T-helper 2 cell (primary cell): ENCODE results near the gene SEM1.
"Not testable (repeated sequence)": the region's sequence is repeated elsewhere in the genome, so short reads cannot be mapped to it uniquely, and the experiment has no call there.

Source experiments
- DNase-seq, 5 experiments: peaks; one replicate each; pipeline versions ENCODE4 v3.0.0 to v3.0.0-alpha.2; 2012 to 2022

SEM1 gene

DNA sequence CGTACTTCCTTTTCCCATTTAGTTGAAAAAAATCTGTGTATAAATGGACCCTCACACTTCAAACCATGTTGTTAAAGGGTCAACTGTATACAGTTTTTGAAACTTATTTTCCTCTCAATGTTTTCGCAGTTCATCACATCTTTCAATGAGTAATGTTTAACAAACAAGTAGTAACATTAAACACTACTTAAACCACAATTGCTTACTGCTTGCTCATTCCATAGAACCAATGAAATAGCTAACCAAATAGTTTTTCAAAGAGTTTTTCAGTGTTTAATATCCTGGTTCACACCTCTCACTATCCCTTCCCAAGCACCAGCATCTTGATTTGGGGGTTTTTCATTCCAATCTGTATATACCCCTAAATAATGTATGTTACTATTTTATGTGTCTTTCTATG lies 9.1 kb downstream of the SEM1 start:
- no peak for DNase-seq

DNA sequence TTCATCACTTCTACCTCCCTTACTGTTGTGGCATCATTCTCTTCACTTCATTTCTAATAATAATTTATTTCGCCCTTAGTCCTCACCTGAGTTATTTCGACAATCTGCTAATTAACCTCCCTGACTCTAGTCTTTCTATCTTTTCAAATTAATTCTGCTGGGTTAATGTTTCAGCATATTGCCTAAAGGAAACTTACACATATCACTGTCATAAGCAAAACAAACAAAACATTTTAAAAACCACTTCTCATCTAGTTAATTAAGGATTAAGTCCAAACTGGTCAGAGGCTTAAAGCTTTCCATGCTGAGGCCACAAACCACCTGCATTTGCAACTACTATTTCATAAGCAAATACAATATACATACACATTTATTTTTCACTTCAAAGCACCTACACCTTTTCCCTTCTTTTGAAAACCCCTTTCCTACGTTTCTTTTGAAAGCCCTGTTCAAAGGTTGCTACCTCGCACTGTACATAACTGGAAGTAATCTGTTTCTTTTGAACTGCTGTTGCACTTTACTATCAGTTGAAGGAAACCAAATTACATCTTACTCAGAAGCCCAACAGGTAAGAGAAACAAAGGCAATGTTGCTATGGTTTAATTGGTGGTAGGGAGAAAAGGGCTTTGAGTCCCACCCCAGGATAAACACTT lies 10.3 kb downstream of the SEM1 start:
- no peak for DNase-seq

GRCh38 chr7:96698449-96698848 lies 11.2 kb downstream of the SEM1 start:
- not testable (repeated sequence) for DNase-seq

GRCh38 chr7:96697822-96698221 lies 11.8 kb downstream of the SEM1 start:
- DNase-seq = no peak

- no peak for DNase-seq
Measured at GRCh38 chr7:96695581-96695980, 14.1 kb downstream of the SEM1 start.

GRCh38 chr7:96694082-96694481 lies 15.6 kb downstream of the SEM1 start:
- no peak for DNase-seq

DNA sequence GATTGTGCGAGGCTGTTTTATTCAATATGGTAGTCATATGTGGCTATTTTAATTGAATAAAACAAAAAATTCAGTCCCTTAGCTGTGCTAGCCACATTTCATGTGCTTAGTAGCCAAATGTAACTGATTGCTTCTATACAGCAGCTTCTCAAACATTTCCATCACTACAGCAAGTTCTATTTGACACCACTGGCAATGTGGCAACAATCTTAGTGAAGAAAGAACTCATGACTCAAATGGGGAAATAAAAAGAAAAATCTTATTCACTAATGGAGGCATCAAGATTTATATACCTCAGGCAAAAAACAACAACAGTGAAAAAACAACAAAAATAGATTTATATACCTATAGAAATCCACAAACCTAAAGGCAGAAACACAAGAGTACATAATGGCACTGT lies 17.9 kb downstream of the SEM1 start:
- DNase-seq = no peak

- no peak for DNase-seq
Measured at GRCh38 chr7:96689414-96689813, 20.2 kb downstream of the SEM1 start.

DNA sequence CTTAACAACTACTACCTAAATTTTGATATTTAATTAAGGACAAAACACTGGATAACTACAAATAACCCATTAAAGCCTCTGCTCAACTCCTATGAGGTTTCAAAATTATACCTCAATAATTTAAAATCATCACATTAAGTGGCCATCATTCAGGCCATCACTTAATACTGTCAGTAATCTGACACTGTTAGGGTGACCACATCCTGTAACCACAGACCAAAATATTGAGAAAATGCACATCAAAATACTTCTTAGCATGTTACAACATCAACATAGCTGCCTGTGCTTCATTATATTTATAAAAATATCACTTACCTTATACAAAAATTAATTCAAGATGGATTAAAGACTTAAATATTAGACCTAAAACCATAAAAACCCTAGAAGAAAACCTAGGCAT lies 23.3 kb downstream of the SEM1 start:
- peak in 1 of 5 experiments; percentile 63 for DNase-seq

DNA sequence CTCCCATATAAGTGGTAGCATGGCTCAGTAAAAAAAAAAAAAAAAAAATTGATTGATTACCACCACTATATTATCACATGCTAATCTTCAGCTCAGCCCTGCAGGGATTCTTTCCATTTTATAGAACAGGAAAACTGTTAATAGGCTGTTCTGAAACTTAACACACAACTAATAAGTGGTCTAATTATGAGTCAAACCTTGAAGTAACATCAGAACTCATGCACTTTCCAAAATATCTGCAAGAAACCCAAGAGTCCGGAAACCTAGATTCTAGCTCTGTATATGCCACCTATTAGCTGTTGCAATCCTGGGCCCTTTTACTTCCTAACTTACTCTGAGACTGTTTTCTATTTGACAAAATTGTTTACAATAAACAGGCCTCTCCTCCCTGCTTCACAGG lies 23.9 kb downstream of the SEM1 start:
- DNase-seq = peak in 1 of 5 experiments; percentile 43

DNA sequence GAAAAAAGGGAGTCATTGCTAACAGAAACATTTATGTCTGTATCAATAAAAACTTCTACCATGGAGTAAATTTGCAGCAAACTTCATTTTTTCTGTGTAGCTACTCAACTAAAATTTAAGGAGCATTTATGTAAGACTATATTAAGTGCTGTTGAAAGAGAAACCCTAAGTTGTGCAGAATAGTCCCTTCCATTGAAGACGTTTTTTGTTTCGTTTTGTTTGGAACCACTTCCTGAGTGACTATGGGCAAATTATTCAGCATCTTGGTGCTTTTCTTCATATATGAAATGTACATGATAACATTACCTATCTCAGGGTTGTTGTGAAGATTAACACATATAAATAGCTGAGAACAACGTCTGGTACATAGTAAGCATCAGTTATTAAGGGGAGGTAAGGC lies 24.3 kb downstream of the SEM1 start:
- peak in 1 of 5 experiments; percentile 78 for DNase-seq

DNA sequence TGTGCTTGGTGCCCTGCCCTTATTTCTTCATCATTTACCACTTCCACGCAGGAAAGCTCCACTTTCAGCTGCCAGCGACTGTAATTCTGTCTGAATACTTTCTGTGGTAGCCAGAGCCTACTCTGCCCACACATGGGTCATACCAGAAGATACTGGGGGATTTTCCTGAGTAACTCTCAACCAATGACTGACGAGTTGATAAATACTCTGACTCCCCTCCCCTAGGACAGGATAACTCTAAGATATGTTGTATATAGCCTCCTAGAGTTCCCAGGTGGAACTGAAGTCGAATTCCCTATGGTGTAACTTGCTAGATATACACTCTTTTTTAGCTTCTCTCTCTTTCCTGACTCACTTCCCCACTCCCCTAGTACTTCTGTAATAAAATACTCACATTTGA lies 29.8 kb downstream of the SEM1 start:
- no peak for DNase-seq

DNA sequence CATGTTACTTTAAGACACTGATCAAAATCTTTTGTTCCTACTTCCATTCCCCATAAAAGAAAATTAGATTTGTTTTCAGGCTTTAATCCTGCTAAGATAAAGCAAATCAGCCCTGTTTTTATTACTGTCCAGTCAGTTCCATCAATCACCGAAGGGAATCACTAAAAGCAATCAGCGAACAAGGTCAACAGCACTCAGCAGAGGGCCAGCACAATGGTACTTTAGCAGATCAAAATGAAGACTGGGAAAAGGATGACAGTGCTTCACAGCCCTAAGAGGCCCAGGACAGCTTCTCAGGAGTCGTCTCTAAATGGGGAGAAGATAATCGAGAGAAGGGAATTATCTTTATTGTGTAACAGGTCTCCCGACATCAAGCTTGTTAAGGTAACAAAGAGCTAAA lies 32.7 kb downstream of the SEM1 start:
- DNase-seq = no peak

DNA sequence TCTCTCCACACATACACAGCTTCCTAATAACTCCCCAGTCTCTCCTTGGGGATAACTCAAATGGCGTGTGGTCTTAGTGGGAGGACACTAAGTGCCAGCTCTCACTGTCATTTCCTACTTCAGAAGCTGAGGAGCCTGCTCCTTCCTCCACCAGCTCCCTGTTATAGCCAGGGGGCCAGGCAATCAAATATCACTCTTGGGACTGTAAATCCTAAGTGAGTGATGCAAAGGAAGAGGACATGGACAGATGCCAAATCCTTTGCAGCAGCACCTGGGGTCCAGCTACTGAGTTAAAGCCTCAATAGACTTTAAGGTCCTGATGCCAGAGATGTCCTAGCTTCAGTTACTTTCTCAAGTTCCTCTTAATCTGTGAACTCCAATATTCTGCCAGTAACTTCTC lies 34.1 kb downstream of the SEM1 start:
- no peak for DNase-seq

DNA sequence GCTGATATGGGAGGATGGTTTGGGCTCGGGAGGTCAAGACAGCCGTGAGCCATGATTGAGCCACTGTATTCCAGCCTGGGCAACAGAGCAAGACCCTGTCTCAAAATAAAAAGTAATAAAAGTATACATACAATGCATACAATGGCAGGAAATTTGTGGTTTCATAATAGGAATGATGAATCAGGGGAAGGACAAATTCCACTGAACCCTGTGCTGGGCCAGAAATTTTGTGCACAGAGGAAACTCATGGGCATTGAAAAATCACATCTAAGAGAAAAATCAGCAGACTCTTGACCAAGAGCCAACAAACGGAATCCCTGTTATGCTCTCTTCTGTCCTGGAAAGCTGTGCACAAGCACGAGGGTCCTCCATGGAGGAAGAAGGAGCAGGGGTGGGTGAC lies 35.1 kb downstream of the SEM1 start:
- DNase-seq = no peak

DNA sequence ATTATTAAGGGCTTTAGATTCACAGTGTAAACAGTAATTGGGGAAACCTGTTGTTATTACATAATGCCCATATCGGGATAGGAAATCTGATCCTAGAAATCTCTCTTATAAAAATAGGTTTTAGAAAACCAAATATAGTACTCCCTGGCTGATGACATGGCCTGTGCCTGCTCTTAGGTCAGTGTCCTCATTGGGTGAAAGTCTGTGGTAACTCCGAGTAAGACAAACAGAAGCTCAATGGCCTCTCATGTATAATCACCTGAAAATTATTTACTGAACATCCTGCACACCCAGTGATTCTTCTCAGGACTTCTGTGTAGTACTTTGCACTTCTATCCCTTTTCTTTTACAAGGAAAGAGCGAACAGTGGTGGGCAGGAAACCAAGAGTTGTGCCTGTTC lies 37.8 kb downstream of the SEM1 start:
- no peak for DNase-seq

DNA sequence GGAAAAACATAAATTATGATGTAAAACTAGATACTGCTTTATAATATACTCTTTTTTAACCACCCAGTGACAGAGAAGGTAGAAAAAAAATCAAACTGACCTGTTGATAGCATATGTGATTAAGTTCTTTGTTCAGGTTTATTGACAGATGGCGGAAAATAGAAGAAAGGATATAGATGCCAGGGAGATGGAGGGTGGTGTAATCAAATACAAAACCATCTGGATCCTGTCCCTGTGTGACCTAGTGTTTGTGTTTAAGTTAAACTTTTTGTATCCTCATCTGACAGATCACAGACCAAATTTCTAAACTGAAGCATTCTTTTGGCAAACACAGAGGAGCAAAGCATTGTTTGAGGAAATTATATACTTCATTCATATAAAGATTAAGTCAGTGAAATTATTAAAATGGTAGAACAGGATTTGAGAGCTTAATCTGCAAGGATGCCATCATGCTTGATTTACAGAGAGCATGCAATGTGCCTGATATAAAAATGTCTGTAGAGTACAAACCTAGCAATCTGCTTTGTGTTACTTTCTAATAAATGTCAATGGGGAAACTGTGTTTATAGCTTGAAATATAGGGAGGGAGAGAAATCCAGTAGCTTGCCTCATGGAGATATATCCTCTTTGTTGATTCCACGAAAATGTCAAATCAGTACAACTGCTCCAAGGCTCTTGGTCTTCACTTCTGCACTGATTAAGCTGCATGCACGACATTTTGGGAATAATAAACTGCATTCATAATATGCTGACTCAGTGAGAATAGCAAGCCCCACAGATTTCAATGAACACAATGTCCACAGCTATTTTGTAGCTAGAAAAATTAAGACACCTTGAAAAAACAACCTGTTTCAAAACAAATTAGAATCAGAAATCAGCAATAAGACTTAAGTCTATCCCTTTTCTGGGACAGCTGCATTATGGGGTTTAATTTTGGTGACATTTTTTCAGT lies 39.0 kb downstream of the SEM1 start:
- no peak for DNase-seq

- DNase-seq = no peak
Measured at GRCh38 chr7:96669812-96670211, 39.8 kb downstream of the SEM1 start.

- DNase-seq = no peak
Measured at GRCh38 chr7:96667026-96667425, 42.6 kb downstream of the SEM1 start.

DNA sequence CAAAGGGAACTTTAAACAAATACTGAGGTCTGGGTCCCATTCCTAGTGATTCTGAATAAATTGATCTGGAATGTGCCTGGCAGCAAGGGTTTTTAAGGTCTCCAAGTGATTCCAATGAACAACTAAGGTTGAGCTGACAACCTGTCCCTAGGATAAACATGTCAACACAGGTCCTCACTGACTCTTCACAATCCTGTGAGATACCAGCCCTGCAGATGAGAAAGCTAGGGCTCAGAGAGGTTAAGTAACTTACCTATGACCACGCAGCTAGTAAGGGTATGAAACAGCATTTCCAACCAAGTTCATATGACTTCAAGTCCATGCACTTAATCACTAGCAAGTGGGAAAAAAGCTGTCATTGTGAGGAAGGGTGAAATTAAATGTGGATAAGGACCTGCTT lies 44.0 kb downstream of the SEM1 start:
- DNase-seq = no peak

DNA sequence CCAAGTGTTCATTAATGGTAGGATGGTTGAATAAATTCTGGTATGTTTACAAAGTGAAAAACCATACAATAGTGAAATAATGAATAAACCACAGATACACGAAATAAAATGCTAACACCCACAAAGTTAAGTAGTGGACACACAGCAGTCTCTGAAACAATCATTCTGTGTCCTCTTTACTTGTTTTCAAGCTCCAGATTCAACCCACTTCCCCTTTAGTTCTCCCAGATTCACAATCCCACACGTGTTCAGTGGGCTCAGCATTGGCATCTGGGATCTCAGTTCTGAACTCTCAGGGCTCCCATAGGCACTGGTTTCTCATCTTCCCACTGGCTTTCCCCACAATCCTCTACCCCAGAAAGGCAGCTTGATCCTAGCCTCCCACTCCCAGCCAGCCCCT lies 44.9 kb downstream of the SEM1 start:
- DNase-seq = no peak

GRCh38 chr7:96663871-96664445 lies 45.7 kb downstream of the SEM1 start:
- no peak for DNase-seq

GRCh38 chr7:96663457-96663856 lies 46.2 kb downstream of the SEM1 start:
- DNase-seq = peak in 1 of 5 experiments; percentile 20

- not testable (repeated sequence) for DNase-seq
Measured at GRCh38 chr7:96662151-96662550, 47.5 kb downstream of the SEM1 start.
